HEK293 (cell line): ENCODE measurements around the gene GEMIN7.

Source experiments
- CTCF ChIA-PET: fragments of 350-600 bp; formaldehyde crosslinking; extraction: SDS; loops from one replicate; lab custom pipeline; 2021; ENCODE audit warnings: antibody characterized with exemption; lab: Yijun Ruan, JAX
- POLR2A ChIA-PET: fragments of 300-600 bp; formaldehyde crosslinking; extraction: SDS; loops from one replicate; lab custom pipeline; 2020; ENCODE audit warnings: antibody characterized with exemption, inconsistent platforms; lab: Yijun Ruan, JAX
- H3K27ac ChIP-seq: fragments of 200-500 bp; sonication (Bioruptor generic); 2 replicates; pipeline ENCODE4 v1.5.1; 2014; ENCODE audit warnings: low read depth, low read length, control low read depth, inconsistent platforms; ENCODE audit errors: extremely low read depth
- H3K36me3 ChIP-seq, 2 experiments: fragments of 200-500 bp in 1 of 2; sonication (Bioruptor generic) in 1 of 2; 1 replicate in 1 of 2; 2 replicates in 1 of 2; pipeline ENCODE4 v1.5.1; 2014 to 2017; ENCODE audit warnings: inconsistent platforms in 2 of 2, low read length in 2 of 2; ENCODE audit not compliant: control insufficient read depth in 2 of 2, insufficient read depth in 1 of 2
- H3K4me1 ChIP-seq: fragments of 200-500 bp; sonication (Bioruptor generic); 2 replicates; pipeline ENCODE4 v1.5.1; 2014; ENCODE audit warnings: mild to moderate bottlenecking, low read length, inconsistent platforms; ENCODE audit not compliant: control insufficient read depth, insufficient read depth
- H3K4me3 ChIP-seq: 2 replicates; pipeline ENCODE4 v1.5.1; 2011; ENCODE audit warnings: low read depth, mild to moderate bottlenecking, control low read depth, low read length, moderate library complexity
- H3K9me3 ChIP-seq: fragments of 200-500 bp; sonication (Bioruptor generic); 2 replicates; pipeline ENCODE4 v1.5.1; 2014; ENCODE audit warnings: low read depth, low read length, inconsistent platforms; ENCODE audit not compliant: control insufficient read depth, insufficient read depth
- BCL6B ChIP-seq: fragments of 450-650 bp; formaldehyde crosslinking; IDR thresholded peaks from 2 replicates; pipeline ENCODE4 v1.5.1; 2017; ENCODE audit warnings: missing biosample characterization, missing genetic modification characterization
- KLF8 ChIP-seq: fragments of 450-650 bp; formaldehyde crosslinking; IDR thresholded peaks from 2 replicates; pipeline ENCODE4 v1.5.1; 2016; ENCODE audit warnings: missing biosample characterization, missing genetic modification characterization
- MYNN ChIP-seq: fragments of 450-650 bp; formaldehyde crosslinking; IDR thresholded peaks from 2 replicates; pipeline ENCODE4 v1.5.1; 2016; ENCODE audit warnings: missing biosample characterization, missing genetic modification characterization, borderline replicate concordance
- OVOL3 ChIP-seq: fragments of 450-650 bp; formaldehyde crosslinking; IDR thresholded peaks from 2 replicates; pipeline ENCODE4 v1.5.1; 2016; ENCODE audit warnings: missing biosample characterization, missing genetic modification characterization
- SCRT1 ChIP-seq: fragments of 450-650 bp; formaldehyde crosslinking; IDR thresholded peaks from 2 replicates; pipeline ENCODE4 v1.5.1; 2016; ENCODE audit warnings: missing biosample characterization, missing genetic modification characterization, borderline replicate concordance
- ZBTB44 ChIP-seq: fragments of 450-650 bp; IDR thresholded peaks from 2 replicates; pipeline ENCODE4 v1.5.1; 2018; ENCODE audit warnings: missing biosample characterization, mild to moderate bottlenecking, missing genetic modification characterization
- ZFP3 ChIP-seq: fragments of 450-650 bp; formaldehyde crosslinking; IDR thresholded peaks from 2 replicates; pipeline ENCODE4 v1.5.1; 2016; ENCODE audit warnings: low read depth, missing biosample characterization, missing genetic modification characterization
- ZNF114 ChIP-seq: fragments of 450-650 bp; formaldehyde crosslinking; IDR thresholded peaks from 2 replicates; pipeline ENCODE4 v1.5.0; 2017; ENCODE audit warnings: missing biosample characterization, missing genetic modification characterization
- ZNF211 ChIP-seq: fragments of 450-650 bp; formaldehyde crosslinking; IDR thresholded peaks from 2 replicates; pipeline ENCODE4 v1.5.1; 2016; ENCODE audit warnings: low read depth, missing biosample characterization, missing genetic modification characterization
- ZNF23 ChIP-seq: fragments of 450-650 bp; formaldehyde crosslinking; IDR thresholded peaks from 2 replicates; pipeline ENCODE4 v1.5.1; 2016; ENCODE audit warnings: missing biosample characterization, missing genetic modification characterization, borderline replicate concordance
- ZNF26 ChIP-seq: fragments of 450-650 bp; formaldehyde crosslinking; IDR thresholded peaks from 2 replicates; pipeline ENCODE4 v1.5.1; 2016; ENCODE audit warnings: missing biosample characterization, missing genetic modification characterization
- ZNF350 ChIP-seq: fragments of 450-650 bp; formaldehyde crosslinking; IDR thresholded peaks from 2 replicates; pipeline ENCODE4 v1.5.0; 2017; ENCODE audit warnings: missing biosample characterization, mild to moderate bottlenecking, missing genetic modification characterization
- ZNF398 ChIP-seq: fragments of 450-650 bp; formaldehyde crosslinking; IDR thresholded peaks from 2 replicates; pipeline ENCODE4 v1.5.1; 2017; ENCODE audit warnings: missing biosample characterization, missing genetic modification characterization
- ZNF433 ChIP-seq: fragments of 450-650 bp; formaldehyde crosslinking; IDR thresholded peaks from 2 replicates; pipeline ENCODE4 v1.5.1; 2016; ENCODE audit warnings: missing biosample characterization, missing genetic modification characterization, low read depth
- ZNF449 ChIP-seq: fragments of 450-650 bp; formaldehyde crosslinking; IDR thresholded peaks from 2 replicates; pipeline ENCODE4 v1.5.1; 2017; ENCODE audit warnings: missing biosample characterization, mild to moderate bottlenecking, missing genetic modification characterization, moderate library complexity
- ZNF510 ChIP-seq: fragments of 450-650 bp; formaldehyde crosslinking; IDR thresholded peaks from 2 replicates; pipeline ENCODE4 v1.5.1; 2018; ENCODE audit warnings: mild to moderate bottlenecking, missing genetic modification characterization, missing biosample characterization; ENCODE audit not compliant: insufficient replicate concordance
- ZNF544 ChIP-seq: fragments of 450-650 bp; formaldehyde crosslinking; IDR thresholded peaks from 2 replicates; pipeline ENCODE4 v1.5.0; 2017; ENCODE audit warnings: missing biosample characterization, missing genetic modification characterization
- ZNF621 ChIP-seq: fragments of 450-650 bp; formaldehyde crosslinking; IDR thresholded peaks from 2 replicates; pipeline ENCODE4 v1.5.1; 2017; ENCODE audit warnings: missing biosample characterization, missing genetic modification characterization
- ZNF658 ChIP-seq: fragments of 450-650 bp; formaldehyde crosslinking; IDR thresholded peaks from 2 replicates; pipeline ENCODE4; 2016; ENCODE audit warnings: missing biosample characterization, missing genetic modification characterization
- ZNF830 ChIP-seq: fragments of 450-650 bp; IDR thresholded peaks from 2 replicates; pipeline ENCODE4 v1.5.0; 2018; ENCODE audit warnings: missing biosample characterization, missing genetic modification characterization, low read depth, mild to moderate bottlenecking, moderate library complexity
- ZNF843 ChIP-seq: fragments of 450-650 bp; formaldehyde crosslinking; IDR thresholded peaks from 2 replicates; pipeline ENCODE4 v1.5.1; 2016; ENCODE audit warnings: missing biosample characterization, missing genetic modification characterization
- ZSCAN23 ChIP-seq: fragments of 450-650 bp; formaldehyde crosslinking; IDR thresholded peaks from 2 replicates; pipeline ENCODE4 v1.5.1; 2016; ENCODE audit warnings: missing biosample characterization, missing genetic modification characterization
- ZSCAN30 ChIP-seq: fragments of 450-650 bp; IDR thresholded peaks from 2 replicates; pipeline ENCODE4 v1.5.1; 2018; ENCODE audit warnings: missing biosample characterization, mild to moderate bottlenecking, missing genetic modification characterization, moderate library complexity

Gene GEMIN7

GRCh38 chr19:45130888-45131615 lies 52.0 kb downstream of the GEMIN7 start (continued):
- no peak for TF ChIP-seq ZNF26 (tag by site-specific recombination)
- TF ChIP-seq ZNF23: no peak
- peak; percentile 19; the same call in 1 of the 2 replicates for TF ChIP-seq ZNF398 (tag by site-specific recombination)
- no peak for TF ChIP-seq MYNN (tag by site-specific recombination)
- no peak for TF ChIP-seq ZNF843 (tag by site-specific recombination)
- no peak for TF ChIP-seq ZNF114 (tag by site-specific recombination)

- no peak for TF ChIP-seq OVOL3 (tag by site-specific recombination)
- TF ChIP-seq ZNF658 (tag by site-specific recombination): no peak
- TF ChIP-seq ZNF621 (tag by site-specific recombination): no peak
- no peak for TF ChIP-seq ZNF830
- TF ChIP-seq ZNF510 (tag by site-specific recombination): no peak
- TF ChIP-seq ZNF211: no peak
- TF ChIP-seq, all 188 proteins: peak for 0
- Histone ChIP-seq H3K36me3 (peaks cover 0 to 3% of the 10 kb centered on the region in 2 experiments; a peak in 2 of 3 replicates), H3K27ac (no peak overlapping the region), H3K4me3 (no peak overlapping the region), H3K4me1 (peaks cover 9% of the 10 kb centered on the region; the same call in 1 of the 2 replicates), H3K9me3 (no peaks in the 10 kb centered on the region)
- ChIA-PET CTCF (interaction anchor here (1.4 kb wide), 1 partner anchor 10 kb away, joined by 9 read pairs; no protein-coding TSS in a partner anchor), POLR2A (interaction anchor here (0.5 kb wide), 1 partner anchor 10 kb away, joined by 3 read pairs; no protein-coding TSS in a partner anchor)
Measured at GRCh38 chr19:45133661-45134060, 54.6 kb downstream of the GEMIN7 start.

GRCh38 chr19:45135176-45135885 lies 56.3 kb downstream of the GEMIN7 start:
- Histone ChIP-seq H3K9me3 (no peaks in the 10 kb centered on the region), H3K4me1 (peaks cover 8% of the 10 kb centered on the region; the same call in 1 of the 2 replicates), H3K4me3 (no peak overlapping the region), H3K27ac (no peak overlapping the region), H3K36me3 (no peaks in the 10 kb centered on the region; a peak in 1 of 3 replicates)
- no peak for TF ChIP-seq BCL6B (tag by site-specific recombination)
- no peak for TF ChIP-seq KLF8 (tag by site-specific recombination)
- TF ChIP-seq ZNF350 (tag by site-specific recombination): no peak
- TF ChIP-seq ZBTB44 (tag by site-specific recombination): no peak
- TF ChIP-seq SCRT1 (tag by site-specific recombination): no peak
- TF ChIP-seq ZNF449 (tag by site-specific recombination): no peak
- no peak for TF ChIP-seq ZSCAN30 (tag by site-specific recombination)
- TF ChIP-seq ZNF544: no peak
- TF ChIP-seq ZFP3 (tag by site-specific recombination): no peak
- TF ChIP-seq ZSCAN23 (tag by site-specific recombination): no peak
- TF ChIP-seq ZNF433 (tag by site-specific recombination): no peak
- ChIA-PET CTCF (interaction anchor here (0.7 to 3.2 kb wide), 3 partner anchors 8 to 1069 kb away, joined by 4 to 23 read pairs (median 6); no protein-coding TSS in a partner anchor), POLR2A (interaction anchor here (0.5 kb wide), 1 partner anchor 269 kb away, joined by 4 read pairs; no protein-coding TSS in a partner anchor)
